ENCODE results near the gene CASP2.

The CASP2 gene

DNA sequence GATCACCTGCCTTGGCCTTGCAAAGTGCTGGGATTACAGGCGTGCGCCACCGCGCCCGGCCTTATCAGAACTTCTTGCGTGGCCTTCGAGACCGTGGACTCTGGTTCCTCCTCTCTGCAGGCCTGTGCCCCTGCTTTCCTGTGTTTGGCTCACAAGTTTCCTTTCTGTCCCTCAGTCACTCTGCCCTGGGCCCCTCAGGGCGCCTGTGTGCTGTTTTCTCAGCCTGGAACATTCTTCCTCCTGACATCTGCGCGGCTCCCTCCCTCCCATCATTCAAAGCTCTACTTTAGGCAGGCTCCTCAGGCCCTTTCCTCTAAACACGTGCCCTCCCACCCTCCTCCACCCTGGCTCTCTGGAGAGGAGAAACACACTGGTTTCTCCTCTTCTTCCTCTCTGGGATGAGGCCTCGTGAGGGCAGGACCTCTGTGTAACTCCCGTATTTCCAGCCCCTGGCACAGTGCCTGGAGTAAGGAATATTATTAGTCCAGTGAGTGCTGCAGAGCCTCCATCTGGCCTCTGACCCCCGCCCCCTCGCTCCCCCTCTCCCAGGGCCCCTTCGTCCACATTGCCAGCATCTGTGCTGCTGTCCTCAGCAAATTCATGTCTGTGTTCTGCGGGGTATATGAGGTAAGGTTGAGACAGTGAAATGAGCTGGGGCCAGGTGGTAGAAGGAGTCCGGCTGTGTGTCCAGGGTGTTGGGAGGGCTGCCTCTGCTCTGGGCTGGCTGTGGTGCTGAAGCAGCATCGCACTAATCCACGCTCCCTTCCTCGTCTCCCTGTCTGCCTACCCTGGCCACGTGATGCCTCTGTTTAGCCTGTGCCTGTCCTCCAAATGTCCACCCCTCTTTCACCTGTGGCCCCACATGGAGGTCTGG, 34.8 kb downstream of the CASP2 start:
- Mint-ChIP-seq H3K4me1 (peaks cover 6% of the 10 kb centered on the region), H3K27ac (no peak overlapping the region), H3K27me3 (no peaks in the 10 kb centered on the region), H3K9me3 (no peaks in the 10 kb centered on the region), H3K4me3 (no peak overlapping the region), H3K36me3 (ENCODE audit: low read depth) (no peaks in the 10 kb centered on the region)
- DNase-seq (no peak), ATAC-seq (no peak)

DNA sequence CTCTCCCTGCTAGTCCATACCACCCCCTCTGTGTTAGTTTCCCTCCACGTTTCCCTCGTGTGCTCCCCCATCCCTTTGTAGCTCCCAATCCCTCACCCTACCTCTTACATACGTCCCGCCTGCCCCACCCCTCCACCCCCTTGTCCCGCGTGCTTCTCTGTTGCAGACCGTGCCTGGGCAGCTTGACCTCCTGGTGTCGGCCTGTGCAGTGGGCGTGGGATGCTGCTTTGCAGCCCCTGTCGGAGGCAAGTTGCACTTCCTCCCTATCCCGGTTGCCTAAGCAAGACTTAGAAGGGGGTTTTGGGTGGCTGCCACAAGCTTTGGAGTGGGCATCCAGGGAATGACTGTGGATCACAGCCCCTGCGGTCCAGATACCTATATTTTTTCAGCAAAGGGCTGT, 35.5 kb downstream of the CASP2 start:
- Mint-ChIP-seq H3K4me1 (peaks cover 6% of the 10 kb centered on the region), H3K27ac (no peak overlapping the region), H3K36me3 (ENCODE audit: low read depth) (no peaks in the 10 kb centered on the region), H3K9me3 (no peaks in the 10 kb centered on the region), H3K4me3 (no peak overlapping the region), H3K27me3 (no peaks in the 10 kb centered on the region)
- DNase-seq (no peak), ATAC-seq (no peak)

DNA sequence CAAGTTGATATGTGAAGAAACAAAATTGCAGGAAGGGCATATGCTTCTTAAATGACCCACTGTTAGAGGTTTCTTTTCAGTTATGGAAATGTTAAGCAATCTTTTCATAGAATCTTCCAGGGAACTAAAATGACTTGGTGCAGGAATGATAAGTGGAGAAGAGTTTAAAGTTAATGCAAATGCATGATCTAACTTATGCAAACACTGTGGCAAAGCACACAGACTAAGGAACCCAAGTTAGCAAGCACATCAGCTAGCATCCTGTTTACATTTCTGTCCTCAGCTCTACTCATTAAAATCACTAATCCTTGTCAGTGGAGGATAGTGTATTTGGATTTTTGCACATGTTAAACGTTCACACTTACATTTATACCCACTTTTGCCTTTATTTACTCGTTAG, 37.1 kb downstream of the CASP2 start:
- Mint-ChIP-seq H3K27me3 (no peaks in the 10 kb centered on the region), H3K27ac (no peak overlapping the region), H3K4me1 (peaks cover 6% of the 10 kb centered on the region), H3K36me3 (ENCODE audit: low read depth) (no peaks in the 10 kb centered on the region), H3K4me3 (no peak overlapping the region), H3K9me3 (no peaks in the 10 kb centered on the region)
- no peak for DNase-seq
- ATAC-seq: no peak

DNA sequence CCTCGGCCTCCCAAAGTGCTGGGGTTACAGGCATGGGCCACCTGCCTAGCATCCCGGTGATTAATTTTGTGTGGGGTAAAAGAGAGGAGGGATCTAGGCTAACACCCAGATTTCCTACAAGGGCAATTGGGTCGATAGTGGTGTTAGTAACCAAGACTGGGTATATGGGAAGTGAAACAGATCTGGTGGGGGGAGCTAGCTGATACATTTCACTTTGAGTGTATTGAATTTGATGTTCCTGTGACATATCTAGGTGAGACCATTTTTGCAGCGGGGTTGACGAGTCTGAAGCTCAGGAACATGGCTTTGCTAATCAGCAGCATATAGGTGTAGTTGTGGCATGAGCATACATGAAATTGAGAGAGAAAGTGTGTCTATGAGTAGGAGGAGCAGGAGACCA, 39.8 kb downstream of the CASP2 start:
- Mint-ChIP-seq H3K27me3 (peaks cover 2% of the 10 kb centered on the region), H3K36me3 (ENCODE audit: low read depth) (no peaks in the 10 kb centered on the region), H3K4me3 (no peak overlapping the region), H3K9me3 (no peaks in the 10 kb centered on the region), H3K27ac (no peak overlapping the region), H3K4me1 (peaks cover 6% of the 10 kb centered on the region)
- ATAC-seq (no peak), DNase-seq (no peak)

DNA sequence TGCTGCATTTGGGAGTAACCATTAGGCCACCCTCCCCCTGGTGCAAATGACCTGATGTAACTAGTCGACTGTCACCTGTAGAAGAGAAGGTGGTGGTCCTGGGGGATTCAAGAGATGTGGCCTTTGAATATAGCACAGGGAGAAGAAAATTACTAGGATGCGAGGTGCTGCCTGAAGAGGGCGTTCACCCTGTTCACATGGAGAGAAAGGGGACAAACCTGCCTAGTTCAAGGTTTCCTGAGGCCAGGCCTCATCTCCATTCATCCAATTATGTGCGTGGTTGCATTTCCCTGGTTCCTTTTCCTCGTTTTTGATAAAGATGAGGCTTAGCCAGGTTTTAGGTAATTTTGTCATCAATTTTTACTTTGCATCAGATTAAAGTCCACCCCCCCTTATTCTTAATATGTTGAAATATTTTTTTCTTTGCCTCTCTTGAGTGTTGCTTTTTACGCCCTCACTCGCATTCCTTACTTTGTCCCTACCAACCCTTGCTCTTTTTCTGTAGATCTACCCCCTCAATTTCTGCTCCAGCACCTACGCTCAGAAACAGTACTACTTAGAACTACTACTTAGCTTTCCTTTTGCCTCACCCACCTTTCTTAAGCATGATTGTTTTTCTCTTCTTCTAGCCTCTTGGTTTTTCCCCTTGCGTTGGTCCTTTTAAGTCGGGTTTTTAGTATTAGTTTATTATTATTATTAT, 41.5 kb downstream of the CASP2 start:
- no peaks in the 10 kb centered on the region for H3K36me3 Mint-ChIP-seq (ENCODE audit: low read depth)
- no peaks in the 10 kb centered on the region for H3K9me3 Mint-ChIP-seq
- peaks cover 2% of the 10 kb centered on the region for H3K27me3 Mint-ChIP-seq
- DNase-seq (no peak), ATAC-seq (no peak)
- H3K4me3 Mint-ChIP-seq: no peak overlapping the region
- no peak overlapping the region for H3K27ac Mint-ChIP-seq
- peaks cover 6% of the 10 kb centered on the region for H3K4me1 Mint-ChIP-seq

DNA sequence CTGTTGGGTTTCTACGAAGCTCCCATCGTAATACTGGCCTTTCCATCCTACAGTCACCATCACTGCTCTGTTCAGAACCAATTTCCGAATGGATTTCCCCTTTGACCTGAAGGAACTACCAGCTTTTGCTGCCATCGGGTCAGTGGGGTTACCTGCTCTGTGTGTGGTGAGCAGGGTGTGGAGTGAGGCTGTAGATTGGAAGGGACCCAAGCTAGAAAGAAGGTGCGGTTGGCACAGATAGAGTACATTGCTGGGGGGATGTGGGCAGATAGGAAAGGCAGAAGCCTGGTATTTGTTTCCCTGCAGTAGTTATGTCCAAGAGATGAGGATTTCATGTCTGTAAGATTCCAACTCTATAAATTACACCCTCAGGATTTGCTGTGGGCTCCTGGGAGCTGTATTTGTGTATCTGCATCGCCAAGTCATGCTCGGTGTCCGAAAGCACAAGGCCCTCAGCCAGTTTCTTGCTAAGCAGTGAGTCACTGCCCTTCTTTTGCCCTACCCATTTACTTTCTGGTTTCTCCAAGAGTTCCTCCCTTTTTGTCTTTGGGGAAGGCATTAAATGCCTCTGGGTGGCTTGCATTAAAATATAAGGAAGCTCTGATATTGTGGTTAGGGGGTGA, 43.1 kb downstream of the CASP2 start:
- H3K27ac Mint-ChIP-seq: no peak overlapping the region

DNA sequence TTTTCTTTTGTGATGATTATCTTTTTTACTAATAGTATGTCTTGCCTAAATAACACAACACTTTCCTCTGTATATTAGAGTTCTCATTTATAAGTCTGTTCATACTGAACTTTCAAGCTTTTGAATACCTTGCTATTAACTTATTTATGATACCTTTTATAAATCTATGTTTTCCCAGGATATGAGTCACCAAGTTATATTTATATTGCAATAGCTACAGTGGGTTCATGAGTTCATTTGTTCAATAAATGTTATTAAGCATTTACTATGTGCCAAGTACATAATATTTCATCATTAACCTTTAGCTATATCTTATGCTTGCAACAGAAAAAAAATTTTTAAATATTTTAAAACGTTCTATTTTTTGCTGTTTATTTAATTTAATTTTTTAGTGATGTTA, 46.1 kb downstream of the CASP2 start:
- no peaks in the 10 kb centered on the region for H3K4me1 Mint-ChIP-seq
- ATAC-seq: no peak
- DNase-seq: no peak

More for the DNA sequence above, 43.1 kb downstream of the CASP2 start:
- Mint-ChIP-seq H3K4me3 (no peak overlapping the region), H3K4me1 (no peaks in the 10 kb centered on the region), H3K9me3 (no peaks in the 10 kb centered on the region), H3K27me3 (peaks cover 2% of the 10 kb centered on the region), H3K36me3 (ENCODE audit: low read depth) (no peaks in the 10 kb centered on the region)
- ATAC-seq (no peak), DNase-seq (no peak)

DNA sequence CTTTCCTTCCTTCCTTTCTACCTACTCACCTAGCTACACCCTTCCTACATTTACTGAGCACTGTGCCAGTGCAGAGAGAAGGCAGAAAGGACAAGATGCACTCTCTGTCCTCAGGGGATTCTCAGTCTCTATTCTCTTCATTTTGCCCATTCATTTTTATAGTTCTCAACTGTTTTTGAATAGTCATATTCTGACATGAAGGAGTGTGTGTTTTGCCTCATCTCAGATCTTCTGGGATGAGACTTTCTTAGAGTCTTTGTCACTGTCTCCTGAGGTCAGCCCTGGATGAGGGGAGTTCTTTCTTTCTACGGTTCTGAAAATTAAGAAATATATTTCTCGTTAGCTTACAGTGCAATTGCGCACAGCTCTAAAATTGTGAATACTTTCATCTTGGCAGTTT, 49.1 kb downstream of the CASP2 start:
- no peaks in the 10 kb centered on the region for H3K4me1 Mint-ChIP-seq
- no peak overlapping the region for H3K4me3 Mint-ChIP-seq
- peaks cover 2% of the 10 kb centered on the region for H3K27me3 Mint-ChIP-seq
- H3K36me3 Mint-ChIP-seq (ENCODE audit: low read depth): no peaks in the 10 kb centered on the region
- ATAC-seq (no peak), DNase-seq (no peak)
- no peaks in the 10 kb centered on the region for H3K9me3 Mint-ChIP-seq
- H3K27ac Mint-ChIP-seq: no peak overlapping the region

More for the DNA sequence above, 46.1 kb downstream of the CASP2 start:
- no peaks in the 10 kb centered on the region for H3K36me3 Mint-ChIP-seq (ENCODE audit: low read depth)
- H3K9me3 Mint-ChIP-seq: no peaks in the 10 kb centered on the region
- H3K27ac Mint-ChIP-seq: no peak overlapping the region
- no peak overlapping the region for H3K4me3 Mint-ChIP-seq
- peaks cover 2% of the 10 kb centered on the region for H3K27me3 Mint-ChIP-seq

DNA sequence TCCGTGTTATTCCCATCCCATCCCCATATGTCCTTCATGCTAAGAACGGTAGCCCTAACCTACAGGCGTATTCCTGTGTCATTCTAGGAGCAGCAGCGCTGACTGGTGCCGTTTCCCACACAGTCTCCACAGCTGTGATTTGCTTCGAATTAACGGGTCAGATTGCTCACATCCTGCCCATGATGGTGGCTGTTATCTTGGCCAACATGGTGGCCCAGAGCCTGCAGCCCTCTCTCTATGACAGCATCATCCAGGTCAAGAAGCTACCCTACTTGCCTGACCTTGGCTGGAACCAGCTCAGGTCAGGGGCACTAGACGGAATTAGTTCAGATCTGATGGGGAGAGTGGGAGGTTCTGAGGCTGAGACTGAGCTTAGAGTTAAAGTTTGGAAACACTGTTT, 53.7 kb downstream of the CASP2 start:
- no peak overlapping the region for H3K4me3 Mint-ChIP-seq
- H3K27ac Mint-ChIP-seq: no peak overlapping the region
- no peaks in the 10 kb centered on the region for H3K36me3 Mint-ChIP-seq (ENCODE audit: low read depth)
- H3K4me1 Mint-ChIP-seq: peaks cover 8% of the 10 kb centered on the region
- ATAC-seq (no peak), DNase-seq (no peak)
- peaks cover 9% of the 10 kb centered on the region for H3K27me3 Mint-ChIP-seq
- no peaks in the 10 kb centered on the region for H3K9me3 Mint-ChIP-seq

DNA sequence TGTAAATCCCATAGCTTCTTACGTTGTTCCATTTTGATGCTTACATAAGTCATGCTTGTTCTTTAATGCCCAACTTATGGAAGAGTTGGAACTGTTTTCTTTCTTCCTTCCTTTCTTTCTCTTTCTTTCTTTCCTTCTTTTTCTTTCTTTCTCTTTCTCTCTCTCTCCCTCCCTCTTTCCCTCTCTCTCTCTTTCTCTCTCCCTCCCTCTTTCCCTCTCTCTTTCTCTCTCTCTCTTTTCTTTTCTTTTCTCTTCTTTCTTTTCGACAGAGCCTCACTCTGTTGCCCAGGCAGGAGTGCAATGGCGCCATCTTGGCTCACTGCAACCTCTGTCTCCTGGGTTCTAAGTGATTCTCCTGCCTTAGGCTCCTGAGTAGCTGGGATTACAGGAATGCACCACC, 55.4 kb downstream of the CASP2 start:
- no peak for ATAC-seq
- no peaks in the 10 kb centered on the region for H3K36me3 Mint-ChIP-seq (ENCODE audit: low read depth)

DNA sequence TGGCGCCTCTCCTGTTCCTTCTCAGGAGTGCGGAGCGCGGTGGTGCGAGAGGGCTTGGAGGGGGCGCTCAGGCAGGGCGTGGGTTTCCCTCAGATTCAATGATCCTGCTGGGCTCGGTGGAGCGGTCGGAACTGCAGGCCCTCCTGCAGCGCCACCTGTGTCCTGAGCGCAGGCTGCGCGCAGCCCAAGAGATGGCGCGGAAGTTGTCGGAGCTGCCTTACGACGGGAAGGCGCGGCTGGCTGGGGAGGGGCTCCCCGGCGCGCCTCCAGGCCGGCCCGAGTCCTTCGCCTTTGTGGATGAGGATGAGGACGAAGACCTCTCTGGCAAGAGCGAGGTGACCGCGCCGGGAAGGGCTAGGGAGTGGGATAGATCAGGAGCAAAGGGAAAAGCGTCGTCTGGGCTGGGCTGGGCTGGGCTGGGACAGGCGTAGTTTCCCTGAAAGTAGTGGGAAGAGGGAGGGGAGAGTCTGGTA, 57.3 kb downstream of the CASP2 start:
- H3K27ac Mint-ChIP-seq: no peak overlapping the region
- H3K9me3 Mint-ChIP-seq: no peaks in the 10 kb centered on the region
- H3K36me3 Mint-ChIP-seq (ENCODE audit: low read depth): no peaks in the 10 kb centered on the region
- ATAC-seq (peak; percentile 99), DNase-seq (peak; percentile 73)
- H3K4me3 Mint-ChIP-seq: peak overlapping the region; percentile 55
- H3K4me1 Mint-ChIP-seq: peaks cover 8% of the 10 kb centered on the region
- H3K27me3 Mint-ChIP-seq: peaks cover 12% of the 10 kb centered on the region

More for the DNA sequence above, 55.4 kb downstream of the CASP2 start:
- Mint-ChIP-seq H3K27me3 (peaks cover 12% of the 10 kb centered on the region), H3K9me3 (no peaks in the 10 kb centered on the region), H3K4me1 (peaks cover 8% of the 10 kb centered on the region), H3K4me3 (no peak overlapping the region), H3K27ac (no peak overlapping the region)
- DNase-seq: no peak

DNA sequence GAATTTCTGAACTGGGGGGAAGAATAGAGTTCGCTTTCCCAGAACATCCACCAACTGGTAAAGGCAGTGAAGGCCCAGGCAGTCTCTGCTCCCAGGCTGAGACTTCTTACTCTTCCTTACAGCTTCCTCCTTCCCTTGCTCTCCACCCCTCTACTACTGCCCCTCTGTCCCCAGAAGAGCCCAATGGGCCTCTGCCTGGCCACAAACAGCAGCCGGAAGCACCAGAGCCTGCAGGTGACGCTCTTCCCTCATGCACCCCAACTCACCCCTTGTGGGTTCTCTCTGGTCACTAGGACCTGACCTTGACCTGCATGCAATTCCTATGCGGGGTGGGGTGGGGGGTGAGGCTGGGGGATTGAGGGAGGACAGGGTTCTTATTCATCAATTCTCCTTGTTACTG, 57.9 kb downstream of the CASP2 start:
- no peaks in the 10 kb centered on the region for H3K9me3 Mint-ChIP-seq
- H3K27me3 Mint-ChIP-seq: peaks cover 12% of the 10 kb centered on the region
- H3K36me3 Mint-ChIP-seq (ENCODE audit: low read depth): no peaks in the 10 kb centered on the region
- ATAC-seq (no peak), DNase-seq (no peak)
- no peak overlapping the region for H3K27ac Mint-ChIP-seq
- no peak overlapping the region for H3K4me3 Mint-ChIP-seq
- H3K4me1 Mint-ChIP-seq: peaks cover 8% of the 10 kb centered on the region

DNA sequence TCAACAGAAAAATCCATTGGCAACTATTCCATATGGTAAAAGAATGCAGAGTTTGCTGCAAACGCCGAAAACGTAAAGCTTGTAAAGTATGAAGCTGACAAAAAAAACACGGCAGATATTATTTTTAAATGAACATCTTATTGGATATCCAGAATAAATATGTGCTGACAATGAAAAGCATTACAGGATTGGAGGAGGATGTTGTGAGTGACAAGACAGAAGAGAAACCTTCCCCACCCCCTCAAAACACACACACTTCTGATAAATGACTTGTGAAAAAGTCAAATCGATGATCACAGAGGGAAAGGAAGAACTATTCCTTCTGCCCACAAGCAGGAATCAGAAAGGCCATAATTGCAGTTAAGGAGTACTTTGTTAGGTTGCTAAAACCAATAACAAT, 59.8 kb downstream of the CASP2 start:
- DNase-seq (no peak), ATAC-seq (no peak)
- no peak overlapping the region for H3K27ac Mint-ChIP-seq
- no peak overlapping the region for H3K4me3 Mint-ChIP-seq
- peaks cover 10% of the 10 kb centered on the region for H3K4me1 Mint-ChIP-seq
- H3K27me3 Mint-ChIP-seq: peaks cover 12% of the 10 kb centered on the region
- no peaks in the 10 kb centered on the region for H3K36me3 Mint-ChIP-seq (ENCODE audit: low read depth)
- H3K9me3 Mint-ChIP-seq: no peaks in the 10 kb centered on the region

DNA sequence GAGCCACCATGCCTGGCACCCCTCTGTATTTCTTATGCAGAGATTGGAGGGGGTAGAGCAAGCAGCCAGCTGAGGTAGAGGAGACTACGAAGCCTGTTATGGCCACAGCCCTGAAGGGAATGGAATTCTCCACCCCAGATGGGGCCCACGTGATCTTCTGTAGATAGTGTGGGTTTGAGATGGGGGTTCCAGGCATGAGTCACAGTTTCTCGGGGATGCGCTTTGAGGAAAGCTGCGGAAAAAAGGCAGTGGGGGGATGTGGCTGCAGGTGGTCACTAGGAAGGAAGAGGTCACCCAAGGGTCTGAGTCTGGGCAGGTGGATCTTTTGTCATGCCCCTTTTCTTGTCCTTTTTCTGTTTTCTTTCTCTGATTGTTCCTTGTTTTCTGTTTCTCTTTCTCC, 62.9 kb downstream of the CASP2 start:
- Mint-ChIP-seq H3K4me3 (no peak overlapping the region), H3K36me3 (ENCODE audit: low read depth) (no peaks in the 10 kb centered on the region), H3K9me3 (no peaks in the 10 kb centered on the region), H3K27ac (no peak overlapping the region), H3K4me1 (peaks cover 3% of the 10 kb centered on the region), H3K27me3 (peaks cover 8% of the 10 kb centered on the region)
- DNase-seq: no peak
- no peak for ATAC-seq

DNA sequence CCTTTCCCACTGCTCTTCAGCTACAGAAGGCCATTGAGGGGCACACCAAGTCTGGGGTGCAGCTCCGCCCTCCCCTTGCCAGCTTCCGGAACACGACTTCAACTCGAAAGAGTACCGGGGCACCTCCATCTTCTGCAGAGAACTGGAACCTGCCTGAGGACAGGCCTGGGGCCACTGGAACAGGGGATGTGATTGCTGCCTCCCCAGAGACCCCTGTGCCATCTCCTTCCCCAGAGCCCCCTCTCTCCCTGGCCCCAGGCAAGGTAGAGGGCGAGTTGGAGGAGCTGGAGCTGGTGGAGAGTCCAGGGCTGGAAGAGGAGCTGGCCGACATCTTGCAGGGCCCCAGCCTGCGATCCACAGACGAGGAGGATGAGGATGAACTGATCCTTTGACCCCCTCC, 63.4 kb downstream of the CASP2 start:
- no peak for ATAC-seq
- DNase-seq: no peak
- H3K4me1 Mint-ChIP-seq: peaks cover 3% of the 10 kb centered on the region
- H3K27ac Mint-ChIP-seq: no peak overlapping the region
- H3K4me3 Mint-ChIP-seq: no peak overlapping the region
- peaks cover 5% of the 10 kb centered on the region for H3K27me3 Mint-ChIP-seq
- no peaks in the 10 kb centered on the region for H3K36me3 Mint-ChIP-seq (ENCODE audit: low read depth)
- H3K9me3 Mint-ChIP-seq: no peaks in the 10 kb centered on the region

Data from activated naive CD8-positive, alpha-beta T cell treated with anti-CD3 and anti-CD28 coated beads, Interleukin-2, amount 50 U/mL, for 24 hours (primary cell).